HG03175 (cell line): ENCODE results near the gene ZNF283.
A peak's percentile ranks its signal among the peaks of the same experiment; 100 is the strongest.

ENCODE experiments used
- ATAC-seq: cut with Tn5 transposase; IDR thresholded peaks from one replicate; pipeline ENCODE4 v1.9.1; 2021; ENCODE audit warnings: mild to moderate bottlenecking, moderate library complexity; ENCODE audit not compliant: unreplicated experiment

Gene ZNF283

GRCh38 chr19:43826787-43827754 is at the start of gene ZNF283:
ZNF283 (plus strand) TSS chr19:43827321; CDS start chr19:43833505, 6,184 bp downstream.
- ATAC-seq, result peak; percentile 84

- no peak for ATAC-seq
These were observed 48.5 kb upstream of the ZNF283 start for GRCh38 chr19:43778651-43779050.

GRCh38 chr19:43779147-43779819 is 47.8 kb upstream of the ZNF283 start:
- no peak for ATAC-seq

GRCh38 chr19:43779820-43780219 is 47.3 kb upstream of the ZNF283 start:
- no peak for ATAC-seq

- ATAC-seq, result no peak
These were observed 46.2 kb upstream of the ZNF283 start, which contains the start of gene KCNN4 for GRCh38 chr19:43780706-43781525. KCNN4 (minus strand) TSS chr19:43780973; CDS start chr19:43780861, 112 bp downstream.

- no peak for ATAC-seq
These were observed 45.4 kb upstream of the ZNF283 start for GRCh38 chr19:43781630-43782310.

- no peak for ATAC-seq
These were observed 44.8 kb upstream of the ZNF283 start for GRCh38 chr19:43782311-43782660.

GRCh38 chr19:43782689-43783231 is 44.4 kb upstream of the ZNF283 start:
- ATAC-seq, result no peak

GRCh38 chr19:43783636-43784035 is 43.5 kb upstream of the ZNF283 start:
- no peak for ATAC-seq

- ATAC-seq, result peak; percentile 36
These were observed 42.7 kb upstream of the ZNF283 start for GRCh38 chr19:43784241-43784980.

GRCh38 chr19:43784981-43785808 is 41.9 kb upstream of the ZNF283 start:
- ATAC-seq, result peak; percentile 41

- no peak for ATAC-seq
These were observed 40.5 kb upstream of the ZNF283 start for GRCh38 chr19:43786665-43787064.

GRCh38 chr19:43789029-43789428 is 38.1 kb upstream of the ZNF283 start:
- ATAC-seq, result no peak

GRCh38 chr19:43790587-43790986 is 36.5 kb upstream of the ZNF283 start:
- no peak for ATAC-seq

- no peak for ATAC-seq
These were observed 30.0 kb upstream of the ZNF283 start for GRCh38 chr19:43797118-43797517.

GRCh38 chr19:43797556-43797955 is 29.6 kb upstream of the ZNF283 start:
- no peak for ATAC-seq

- no peak for ATAC-seq
These were observed 29.0 kb upstream of the ZNF283 start for GRCh38 chr19:43798026-43798545.
